CD4-positive, alpha-beta T cell treated with Interleukin-4 for 4 hours (primary cell): ENCODE measurements around the gene PARD3B.

Experiments used
- DNase-seq: peaks from one replicate; pipeline ENCODE4 v3.0.0-alpha.2; 2020

Gene PARD3B

GRCh38 chr2:205076405-205076804 is 531.1 kb downstream of the PARD3B start:
- no peak for DNase-seq

GRCh38 chr2:205077159-205077558 is 531.9 kb downstream of the PARD3B start:
- DNase-seq: peak; percentile 65

GRCh38 chr2:205078762-205079161 is 533.5 kb downstream of the PARD3B start:
- no peak for DNase-seq

GRCh38 chr2:205079173-205079572 is 533.9 kb downstream of the PARD3B start:
- DNase-seq: no peak

- no peak for DNase-seq
Observed at GRCh38 chr2:205086662-205087061, 541.4 kb downstream of the PARD3B start.

- no peak for DNase-seq
Observed at GRCh38 chr2:205087862-205088261, 542.6 kb downstream of the PARD3B start.

- no peak for DNase-seq
Observed at GRCh38 chr2:205089958-205090357, 544.7 kb downstream of the PARD3B start.

GRCh38 chr2:205091411-205091810 is 546.1 kb downstream of the PARD3B start:
- DNase-seq: no peak

- DNase-seq: no peak
Observed at GRCh38 chr2:205094031-205094430, 548.8 kb downstream of the PARD3B start.

- DNase-seq: no peak
Observed at GRCh38 chr2:205103699-205104098, 558.4 kb downstream of the PARD3B start.

- DNase-seq: no peak
Observed at GRCh38 chr2:205107810-205108209, 562.5 kb downstream of the PARD3B start.

GRCh38 chr2:205115511-205115910 is 570.2 kb downstream of the PARD3B start:
- DNase-seq: no peak

- DNase-seq: no peak
Observed at GRCh38 chr2:205117125-205117524, 571.9 kb downstream of the PARD3B start.

GRCh38 chr2:205119136-205119535 is 573.9 kb downstream of the PARD3B start:
- no peak for DNase-seq

- no peak for DNase-seq
Observed at GRCh38 chr2:205128726-205129125, 583.5 kb downstream of the PARD3B start.

- no peak for DNase-seq
Observed at GRCh38 chr2:205129531-205129930, 584.3 kb downstream of the PARD3B start.

GRCh38 chr2:205130111-205130829 is 585.0 kb downstream of the PARD3B start:
- DNase-seq: no peak

GRCh38 chr2:205133544-205133943 is 588.3 kb downstream of the PARD3B start:
- DNase-seq: no peak

- no peak for DNase-seq
Observed at GRCh38 chr2:205138735-205139134, 593.5 kb downstream of the PARD3B start.

GRCh38 chr2:205139822-205140463 is 594.7 kb downstream of the PARD3B start:
- no peak for DNase-seq

- no peak for DNase-seq
Observed at GRCh38 chr2:205141381-205141780, 596.1 kb downstream of the PARD3B start.

GRCh38 chr2:205145888-205146287 is 600.6 kb downstream of the PARD3B start:
- DNase-seq: no peak

- no peak for DNase-seq
Observed at GRCh38 chr2:205148755-205149154, 603.5 kb downstream of the PARD3B start.

GRCh38 chr2:205156457-205156856 is 611.2 kb downstream of the PARD3B start:
- no peak for DNase-seq

GRCh38 chr2:205158404-205158803 is 613.1 kb downstream of the PARD3B start:
- no peak for DNase-seq
